K562 (cell line): ENCODE measurements around the gene ENDOD1. TPM values are rescaled to one million over a fixed set of nuclear protein-coding genes. Genes with fewer than 3 reads are reported as not detected.
A peak's percentile ranks its signal among the peaks of the same experiment; 100 is the strongest.

Experiments
- ATAC-seq: fragments of 200-7000 bp; cut with Tn5 transposase; 3 replicates; pipeline ENCODE4 v1.9.1; 2020; ENCODE audit warnings: moderate library complexity
- BruUV-seq: library from RNA; stranded (reverse); fragments of 400-500 nt; replicated peaks from 2 replicates; lab custom pipeline; 2021; lab: Mats Ljungman, UMichigan
- CTCF ChIA-PET: fragments of 300-600 bp; formaldehyde crosslinking; extraction: SDS; loops from one replicate; lab custom pipeline; 2021; ENCODE audit warnings: low intra/inter-chr PET ratio; lab: Yijun Ruan, JAX
- POLR2A ChIA-PET: fragments of 300-600, 350-650 bp; sonication (Branson Sonifier 250); formaldehyde crosslinking; extraction: SDS; loops from one replicate; lab custom pipeline; 2021; ENCODE audit warnings: antibody characterized with exemption, inconsistent platforms; lab: Yijun Ruan, JAX
- DNase-seq, 4 experiments: peaks; one replicate each; pipeline versions ENCODE4 v3.0.0 to v3.0.0-alpha.2; 2011 to 2018; ENCODE audit warnings: low spot score in 3 of 4, mixed read lengths in 3 of 4; ENCODE audit errors: extremely low read depth in 1 of 4
- FAIRE-seq: peaks from 2 replicates; lab custom pipeline; 2011; peaks lifted over from hg19 to GRCh38; lab: Jason Lieb, UNC
- H2AFZ ChIP-seq: 2 replicates; pipeline ENCODE4 v1.6.0; 2011; ENCODE audit warnings: low read depth, low read length, control low read depth, inconsistent platforms
- H3K27ac ChIP-seq: fragments of 200-600 bp; 3 replicates; pipeline ENCODE4 v1.8.0; 2011; ENCODE audit warnings: low read depth, mild to moderate bottlenecking, control low read depth, inconsistent platforms, low read length, moderate library complexity, mixed read lengths; ENCODE audit errors: extremely low read depth
- H3K27me3 ChIP-seq, 2 experiments: fragments of 300-600 bp in 1 of 2; 2 replicates in 1 of 2; 3 replicates in 1 of 2; pipeline versions ENCODE4 v1.6.0 to v1.8.0; 2011; ENCODE audit warnings: inconsistent platforms in 2 of 2, low read length in 2 of 2, mild to moderate bottlenecking in 1 of 2, mixed read lengths in 1 of 2, moderate library complexity in 1 of 2; ENCODE audit not compliant: control insufficient read depth in 2 of 2, insufficient read depth in 2 of 2
- H3K36me3 ChIP-seq: fragments of 300-600 bp; 3 replicates; pipeline ENCODE4 v1.8.0; 2011; ENCODE audit warnings: mild to moderate bottlenecking, low read length, inconsistent platforms; ENCODE audit not compliant: control insufficient read depth, insufficient read depth
- H3K4me1 ChIP-seq, 2 experiments: fragments of 200-600 bp in 1 of 2; replicated peaks in 1 of 2; 2 replicates in 1 of 2; 3 replicates in 1 of 2; pipeline versions ENCODE4 v1.5.1 to v1.8.0; 2011; ENCODE audit warnings: inconsistent platforms in 2 of 2, low read length in 2 of 2, mild to moderate bottlenecking in 1 of 2, mixed read lengths in 1 of 2, moderate library complexity in 1 of 2; ENCODE audit not compliant: control insufficient read depth in 2 of 2, insufficient read depth in 2 of 2
- H3K4me2 ChIP-seq: 2 replicates; pipeline ENCODE4 v1.6.1; 2011; ENCODE audit warnings: low read length, control low read depth, inconsistent platforms, mixed read lengths; ENCODE audit not compliant: insufficient read depth
- H3K4me3 ChIP-seq: fragments of 200-600 bp; sonication (generic), shearing (Covaris generic); 2 replicates; pipeline ENCODE4 v1.5.1; 2016; ENCODE audit warnings: control low read depth, inconsistent platforms
- H3K79me2 ChIP-seq: fragments of 200-600 bp; 3 replicates; pipeline ENCODE4 v1.8.0; 2011; ENCODE audit warnings: low read length, inconsistent platforms; ENCODE audit not compliant: control insufficient read depth, insufficient read depth
- H3K9ac ChIP-seq, 2 experiments: 2 replicates each; pipeline versions ENCODE4 v1.6.0 to v1.6.1; 2011; ENCODE audit warnings: low read depth in 2 of 2, low read length in 2 of 2, control low read depth in 1 of 2, inconsistent platforms in 1 of 2, mild to moderate bottlenecking in 1 of 2, mixed read lengths in 1 of 2; ENCODE audit not compliant: insufficient read depth in 1 of 2
- H3K9me1 ChIP-seq: one replicate; pipeline ENCODE4 v1.6.0; 2011; ENCODE audit warnings: inconsistent platforms, mild to moderate bottlenecking, low read length, moderate library complexity; ENCODE audit not compliant: control insufficient read depth, insufficient read depth
- H3K9me3 ChIP-seq: replicated peaks from 2 replicates; pipeline ENCODE4 v1.5.1; 2011; ENCODE audit warnings: low read depth, low read length, inconsistent platforms; ENCODE audit not compliant: control insufficient read depth, insufficient read depth
- H4K20me1 ChIP-seq: replicated peaks from 2 replicates; pipeline ENCODE4 v1.6.1; 2011; ENCODE audit warnings: low read length, inconsistent platforms, mixed read lengths; ENCODE audit not compliant: control insufficient read depth, insufficient read depth
- CTBP1 ChIP-seq: fragments of 450-650 bp; IDR thresholded peaks from 2 replicates; pipeline ENCODE4 v1.6.1; 2016; ENCODE audit warnings: borderline replicate concordance
- FOXM1 ChIP-seq, 2 experiments: fragments of 450-650 bp in 1 of 2; sonication (generic) in 1 of 2; formaldehyde crosslinking in 1 of 2; IDR thresholded peaks; 2 replicates each; pipeline versions ENCODE4 v1.6.1 to v1.9.0; 2017 to 2022; ENCODE audit warnings: low read depth in 2 of 2, mild to moderate bottlenecking in 2 of 2, missing genetic modification reagents in 1 of 2, moderate library complexity in 1 of 2
- NFATC3 ChIP-seq: fragments of 450-650 bp; IDR thresholded peaks from 2 replicates; pipeline ENCODE4 v1.6.1; 2017; ENCODE audit warnings: mild to moderate bottlenecking
- POLR2A ChIP-seq: fragments of 450-650 bp; conservative IDR thresholded peaks from 2 replicates; pipeline ENCODE4 v1.6.1; 2016
- ZC3H11A ChIP-seq: IDR thresholded peaks from 2 replicates; pipeline ENCODE4 v1.6.1; 2012; ENCODE audit warnings: low read depth, low read length, improper control_type of control experiment
- in situ Hi-C: fragments of 300-500 bp; cut with MboI; formaldehyde crosslinking; loops from 4 replicates; pipeline ENCODE4 v1.15.0; 2018; ENCODE audit warnings: inconsistent platforms, mixed read lengths
- intact Hi-C: fragments of 100-400 bp; cut with micrococcal nuclease; formaldehyde crosslinking; loops from 2 replicates; pipeline ENCODE4 v1.14.2; 2022
- polyA plus RNA-seq, 8 experiments: library from polyadenylated mRNA; depleted of rRNA in 4 of 8; stranded (reverse) in 5 of 8; unstranded in 3 of 8; fragments of >200 nt; fragmentation: Nextera tagmentation in 2 of 8; fragmentation: Illumina TruSeq in 1 of 8; extraction: Ambion mirVana in 2 of 8; extraction: Trizol in 1 of 8; gene quantifications; 2 replicates each; pipeline versions ENCODE4 v1.2.1 to v1.2.3, GENCODE V29; 2011 to 2014; ENCODE audit warnings: inconsistent platforms in 1 of 8, missing spikeins in 1 of 8
- total RNA-seq, 7 experiments: library from RNA; depleted of rRNA in 6 of 7; stranded (reverse); fragments of >200 nt in 6 of 7; fragmentation: Illumina TruSeq in 2 of 7; extraction: Trizol in 2 of 7; gene quantifications; 2 replicates each; pipeline versions ENCODE4 v1.2.1 to v1.2.3, GENCODE V29; 2011 to 2021; ENCODE audit warnings: low replicate concordance in 1 of 7
- TF ChIP-seq, protein P1 (sequence below), 2 experiments: fragments of 450-650 bp; conservative IDR thresholded peaks; 2 replicates each; pipeline ENCODE4 v1.6.1; 2017; ENCODE audit warnings: mild to moderate bottlenecking in 2 of 2, moderate library complexity in 2 of 2

The ENDOD1 gene
- total and polyA plus RNA-seq, 9 of the 15 experiments (the other 6 are each of a cell fraction or from before 2014, with no cell fraction given) = 4.2 to 11.8 (median 9.3) TPM

DNA sequence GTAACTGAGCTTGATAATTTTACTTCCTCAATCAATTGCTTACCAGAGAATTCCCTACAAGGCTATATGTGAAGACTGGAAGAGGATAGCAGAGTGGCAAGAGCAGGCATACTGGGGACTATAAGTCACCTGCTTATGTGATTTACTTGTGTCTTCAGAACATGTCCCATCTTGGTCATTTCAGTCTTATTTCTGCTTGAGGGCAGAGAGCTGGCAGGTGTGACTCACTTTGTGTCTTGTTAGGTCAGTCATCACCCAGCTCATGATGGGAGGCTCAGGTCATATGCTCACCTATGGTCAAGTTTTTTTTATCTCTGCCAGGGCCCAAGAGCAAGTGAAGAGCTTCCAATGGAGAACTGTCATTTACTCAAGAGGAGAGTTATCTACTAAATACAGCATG is 16.7 kb upstream of the ENDOD1 start:
- H3K27me3 ChIP-seq = no peaks in the 10 kb centered on the region
- TF ChIP-seq POLR2A (peak; percentile 35; the same call in 1 of the 2 replicates), FOXM1 (IDR thresholded peaks at IDR 0.05; ENCODE audit: low read depth) (no peak), FOXM1 (CRISPR knock-in tag; IDR thresholded peaks at IDR 0.05; ENCODE audit: low read depth) (no peak), ZC3H11A (no peak), NFATC3 (no peak), CTBP1 (no peak)
- TF ChIP-seq, protein P1, sequence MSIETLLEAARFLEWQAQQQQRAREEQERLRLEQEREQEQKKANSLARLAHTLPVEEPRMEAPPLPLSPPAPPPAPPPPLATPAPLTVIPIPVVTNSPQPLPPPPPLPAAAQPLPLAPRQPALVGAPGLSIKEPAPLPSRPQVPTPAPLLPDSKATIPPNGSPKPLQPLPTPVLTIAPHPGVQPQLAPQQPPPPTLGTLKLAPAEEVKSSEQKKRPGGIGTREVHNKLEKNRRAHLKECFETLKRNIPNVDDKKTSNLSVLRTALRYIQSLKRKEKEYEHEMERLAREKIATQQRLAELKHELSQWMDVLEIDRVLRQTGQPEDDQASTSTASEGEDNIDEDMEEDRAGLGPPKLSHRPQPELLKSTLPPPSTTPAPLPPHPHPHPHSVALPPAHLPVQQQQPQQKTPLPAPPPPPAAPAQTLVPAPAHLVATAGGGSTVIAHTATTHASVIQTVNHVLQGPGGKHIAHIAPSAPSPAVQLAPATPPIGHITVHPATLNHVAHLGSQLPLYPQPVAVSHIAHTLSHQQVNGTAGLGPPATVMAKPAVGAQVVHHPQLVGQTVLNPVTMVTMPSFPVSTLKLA (conservative IDR thresholded peaks at IDR 0.05) = no peak
- no peak overlapping the region for H3K4me3 ChIP-seq
- no peaks in the 10 kb centered on the region for H4K20me1 ChIP-seq
- H2AFZ ChIP-seq = no peak overlapping the region
- in situ Hi-C loops = no loop called here
- ChIA-PET POLR2A (interaction anchor here (1.2 to 5.0 kb wide), 5 partner anchors 9 to 36 kb away, joined by 3 to 33 read pairs (median 3); no protein-coding TSS in a partner anchor), CTCF (no interaction called here)
- H3K9ac ChIP-seq = no peak overlapping the region
- intact Hi-C loops = no loop called here
- FAIRE-seq = no peak
- no peak for DNase-seq
- peaks cover 9% of the 10 kb centered on the region; the same call in 2 of the 3 replicates for H3K36me3 ChIP-seq
- H3K79me2 ChIP-seq = peaks cover 30% of the 10 kb centered on the region
- no peak for ATAC-seq
- no TSS peak for BruUV-seq
- H3K27ac ChIP-seq = no peak overlapping the region
- peaks cover 0 to 11% of the 10 kb centered on the region in 2 experiments; a peak in 3 of 5 replicates for H3K4me1 ChIP-seq
- H3K9me3 ChIP-seq = no peaks in the 10 kb centered on the region
- H3K9me1 ChIP-seq = no peaks in the 10 kb centered on the region
- H3K4me2 ChIP-seq = no peak overlapping the region
